Hematopoietic multipotent progenitor cell (in vitro differentiated cells): ENCODE results near the gene CATSPER1. TPM values are rescaled to one million over a fixed set of nuclear protein-coding genes. Genes with fewer than 3 reads are reported as not detected.

Experiments used
- DNase-seq, 3 donors: peaks; one replicate each; pipeline ENCODE4 v3.0.0-alpha.2; 2011 to 2015; ENCODE audit warnings: low read depth in 2 of 3, low spot score in 2 of 3
- total RNA-seq: library from RNA; depleted of rRNA; stranded (reverse); fragments of >200 nt; gene quantifications from one replicate; pipeline ENCODE4 v1.2.3, GENCODE V29; 2012

CATSPER1 gene
- total RNA-seq, 1 donor: 0.27 TPM

DNA sequence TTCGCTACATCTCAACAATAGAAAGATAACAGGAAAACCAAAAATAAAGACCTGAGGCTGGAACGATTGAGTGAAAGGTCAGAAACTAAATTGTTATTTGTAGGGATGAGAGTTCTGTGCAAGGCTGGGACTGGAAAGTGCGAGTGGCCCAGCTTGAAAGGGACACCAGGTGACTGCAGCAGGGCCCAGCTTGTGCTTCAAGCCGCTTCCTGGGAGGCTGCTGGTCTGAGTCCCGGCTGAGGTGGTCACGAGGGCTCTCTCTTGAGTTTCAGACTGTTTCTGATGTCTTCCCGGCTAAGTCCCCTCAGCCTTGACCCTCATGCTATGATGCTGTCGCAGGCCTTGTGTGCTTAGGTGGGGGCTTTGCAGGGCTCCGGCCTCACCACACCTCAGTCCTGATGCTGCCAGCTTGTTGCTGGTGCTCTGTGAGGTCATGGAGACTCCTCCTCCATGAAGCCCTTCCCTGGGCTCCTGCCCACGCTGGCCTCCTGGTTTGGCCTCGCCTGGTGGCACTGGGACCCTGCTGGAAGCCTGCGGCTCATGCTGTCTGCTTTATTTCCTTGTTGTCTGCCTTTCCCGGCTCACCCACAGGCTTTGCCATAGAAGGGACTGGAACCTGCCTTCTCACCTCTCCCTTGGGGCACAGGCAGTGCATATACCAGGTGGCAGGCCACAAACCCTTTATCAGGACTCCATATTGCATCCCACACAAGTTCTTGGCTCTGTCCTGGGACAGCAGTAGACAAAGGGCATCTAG lies 20.0 kb downstream of the CATSPER1 start:
- no peak for DNase-seq

DNA sequence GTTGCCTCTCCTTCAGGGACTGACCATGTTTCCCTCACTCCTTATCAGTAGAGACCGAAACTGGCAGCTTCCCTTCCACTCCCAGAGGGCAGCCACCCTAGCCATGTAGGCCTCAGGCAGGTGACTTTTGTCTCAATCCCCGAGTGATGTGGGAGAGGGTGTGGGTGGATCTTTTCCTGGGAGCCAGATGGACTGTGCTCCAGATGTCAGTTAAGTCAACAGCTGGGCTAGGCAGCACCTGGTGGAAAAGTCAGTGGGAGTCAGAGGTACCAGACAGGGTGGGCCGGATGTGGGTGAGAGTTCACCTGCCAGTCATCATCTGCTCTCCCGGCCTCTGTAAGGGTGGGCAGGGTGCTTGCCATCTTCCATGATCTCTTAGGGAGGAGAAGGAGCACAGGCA lies 22.1 kb downstream of the CATSPER1 start:
- no peak for DNase-seq

DNA sequence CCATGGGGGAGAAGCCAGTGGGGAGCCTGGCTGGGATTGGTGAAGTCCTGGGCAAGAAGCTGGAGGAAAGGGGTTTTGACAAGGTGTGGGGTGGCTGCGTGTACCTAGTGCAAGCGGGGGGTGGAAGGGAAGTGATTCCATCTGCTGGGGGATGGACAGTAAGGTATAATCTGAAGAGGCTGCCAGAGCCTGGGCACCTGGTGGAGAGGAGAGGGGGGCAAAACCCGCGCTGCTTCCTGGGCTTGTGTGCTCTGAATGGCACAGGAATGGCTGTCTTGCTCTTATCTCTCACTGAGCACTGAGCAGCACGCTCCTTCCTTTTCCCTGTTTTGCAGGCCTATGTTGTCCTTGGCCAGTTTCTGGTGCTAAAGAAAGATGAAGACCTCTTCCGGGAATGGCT lies 23.0 kb downstream of the CATSPER1 start:
- no peak for DNase-seq

DNA sequence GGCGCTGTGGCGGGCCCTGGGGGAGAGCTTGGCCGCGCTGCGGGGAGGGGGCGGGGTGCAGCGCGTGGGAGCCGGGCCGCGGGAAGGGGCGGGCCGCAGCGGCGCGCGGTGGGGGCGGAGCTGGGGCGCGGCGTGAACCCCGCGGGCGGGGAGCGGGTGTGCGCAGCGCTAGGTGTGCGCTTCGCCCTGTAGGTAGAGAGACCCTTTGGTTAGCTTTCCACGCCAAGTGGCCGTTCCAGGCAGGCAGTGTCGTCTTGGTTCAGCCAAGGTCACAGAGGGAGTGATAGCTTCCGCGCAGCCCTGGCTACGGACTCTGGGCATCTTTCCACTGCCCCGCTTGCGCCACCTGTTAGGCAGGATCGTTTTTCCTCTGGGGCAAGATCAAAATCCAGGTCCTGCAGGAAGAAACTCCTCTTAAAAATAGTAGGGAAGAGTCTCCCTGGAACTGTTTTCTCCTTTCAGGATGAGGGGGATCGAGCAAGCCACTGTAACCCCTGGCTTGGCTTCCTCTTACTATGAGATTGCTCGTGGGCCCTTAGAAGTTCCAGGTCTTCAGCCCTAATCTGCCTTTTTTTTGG lies 23.5 kb downstream of the CATSPER1 start:
- DNase-seq: no peak

DNA sequence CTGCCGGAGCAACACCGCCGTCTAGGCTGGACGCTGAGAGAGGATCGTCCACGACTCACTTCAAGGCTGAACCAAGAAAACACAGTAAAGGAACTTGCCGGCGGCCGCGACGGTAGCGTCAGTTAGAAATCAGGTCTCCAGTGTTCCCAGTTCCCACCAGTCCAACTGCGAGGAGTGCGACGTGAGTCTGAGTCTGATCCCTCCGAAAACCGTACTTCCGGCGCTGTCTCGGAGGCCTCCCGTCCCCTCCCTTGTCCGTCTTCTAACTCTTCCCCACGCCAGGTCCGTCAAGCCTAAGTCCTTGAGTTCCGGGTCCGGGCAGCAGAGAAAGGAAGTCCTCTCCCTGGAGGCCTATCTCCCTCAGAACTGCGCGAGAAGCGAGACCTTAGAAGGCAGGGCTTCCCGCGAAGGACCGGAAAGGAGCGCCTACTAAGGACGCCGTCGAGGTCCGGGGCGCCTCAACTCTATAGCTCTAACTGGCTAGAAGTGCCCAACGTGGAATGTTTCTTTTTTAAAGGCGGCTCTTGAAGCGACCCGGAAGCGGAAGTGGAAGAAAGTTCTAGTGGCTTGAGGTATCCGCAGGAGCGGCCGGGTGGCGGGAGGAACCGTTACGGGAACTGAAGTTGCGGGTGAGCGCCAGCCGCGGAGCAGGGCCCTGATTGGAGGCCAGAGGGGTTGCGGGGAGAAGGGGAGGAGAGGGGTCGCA lies 24.2 kb downstream of the CATSPER1 start, which contains the start of the genes BANF1 and EIF1AD:
Gene BANF1, plus strand, starts transcription at position 562 of the 706 bp plus-strand sequence. CDS start 748 bp downstream, outside the sequence.
Gene EIF1AD, minus strand, starts transcription at position 216 of the 706 bp plus-strand sequence. CDS start 1,768 bp downstream, outside the sequence.
- peak; percentile 87 to 98 (median 98) for DNase-seq

DNA sequence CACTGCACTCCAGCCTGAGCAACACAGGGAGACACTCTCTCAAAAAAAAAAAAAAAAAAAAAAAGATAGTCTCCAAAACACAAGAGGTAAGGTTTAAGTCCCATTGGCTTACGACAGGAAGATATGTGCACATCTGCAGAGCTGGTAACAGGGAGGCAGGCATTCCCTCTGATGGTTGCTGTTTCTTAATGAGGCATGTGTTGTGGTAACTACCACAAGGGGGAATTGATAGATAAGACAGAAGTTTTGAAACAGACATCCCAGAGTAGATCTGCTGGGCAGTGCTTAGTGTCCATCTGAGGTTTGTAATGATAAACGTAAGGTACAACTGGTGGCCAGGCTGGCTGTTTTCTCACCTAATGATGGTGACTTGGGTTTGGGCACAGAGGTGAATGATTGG lies 29.0 kb downstream of the CATSPER1 start:
- DNase-seq: no peak

DNA sequence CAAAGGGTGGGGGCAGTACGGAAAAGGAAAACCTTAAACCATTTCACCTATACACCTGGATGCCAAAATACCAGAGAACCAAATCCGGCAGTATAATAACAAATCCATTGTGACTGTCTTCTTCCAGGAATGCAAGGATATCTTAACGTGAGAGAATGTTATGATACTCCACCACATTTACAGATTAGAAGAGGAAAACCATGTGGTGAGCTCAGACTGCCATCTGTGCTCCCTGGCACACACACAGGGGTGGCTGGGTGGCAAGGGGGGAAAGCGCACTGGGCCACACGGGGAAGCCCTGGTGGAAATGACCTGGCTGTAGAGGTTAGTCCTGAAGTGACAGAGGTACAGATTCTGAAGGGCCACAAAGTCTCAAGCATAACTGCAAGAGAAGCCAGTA lies 34.2 kb downstream of the CATSPER1 start:
- no peak for DNase-seq

DNA sequence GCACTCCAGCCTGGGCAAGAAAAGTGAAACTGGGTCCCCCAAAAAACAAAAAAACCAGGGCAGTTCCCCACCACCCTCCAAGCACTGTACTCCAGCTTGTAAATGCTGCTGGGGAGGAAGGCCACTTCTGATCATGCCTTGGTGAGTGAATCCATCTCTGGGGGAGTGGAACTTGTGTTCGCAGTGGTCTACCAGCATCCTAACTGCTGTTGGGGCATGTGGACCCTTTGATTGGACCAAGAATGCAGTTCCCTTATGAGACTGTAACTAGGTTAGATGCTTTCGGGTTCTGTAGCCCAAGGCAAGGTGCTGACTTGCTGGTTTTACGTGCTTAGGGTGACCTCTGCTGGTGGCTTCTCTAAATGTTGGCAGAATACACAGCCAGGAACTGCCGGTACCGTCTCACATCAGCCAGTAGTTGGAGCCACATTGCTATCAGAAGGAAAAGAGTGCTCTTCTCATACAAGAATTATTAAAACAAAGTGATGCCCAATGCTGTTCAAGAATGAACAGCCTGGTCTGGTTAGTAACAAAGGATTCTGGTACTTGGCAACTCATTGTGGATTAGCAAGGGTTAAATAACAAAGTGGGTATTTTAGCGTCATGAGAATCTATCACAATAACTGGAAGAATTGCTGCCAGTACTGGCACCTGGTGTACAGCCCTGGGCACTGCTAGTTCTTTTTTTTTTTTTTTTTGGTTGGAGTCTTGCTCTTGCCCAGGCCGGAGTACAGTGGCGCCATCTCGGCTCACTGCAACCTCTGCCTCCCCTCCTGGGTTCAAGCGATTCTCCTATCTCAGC lies 37.3 kb downstream of the CATSPER1 start:
- peak; percentile 86 to 98 (median 95) for DNase-seq

DNA sequence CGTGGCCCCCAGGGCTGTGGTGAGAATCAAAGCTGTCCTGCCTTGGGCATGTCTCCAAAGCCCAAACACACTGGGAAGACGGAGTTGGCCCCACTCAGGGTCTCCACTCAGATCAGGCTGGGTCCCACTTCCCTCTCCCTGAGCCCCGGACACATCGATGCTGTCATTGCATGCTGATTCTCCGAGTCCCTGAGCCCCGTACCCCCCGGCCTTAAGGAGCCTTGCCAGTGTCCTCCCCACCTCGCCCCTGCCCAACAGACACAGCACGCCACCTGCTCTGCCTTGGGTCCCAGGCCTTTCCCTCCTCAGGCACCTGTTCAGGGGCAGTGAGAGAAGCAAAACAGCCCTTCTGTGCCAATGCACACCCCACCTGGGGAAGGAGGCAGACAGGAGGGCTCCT lies 38.9 kb downstream of the CATSPER1 start:
- no peak for DNase-seq

DNA sequence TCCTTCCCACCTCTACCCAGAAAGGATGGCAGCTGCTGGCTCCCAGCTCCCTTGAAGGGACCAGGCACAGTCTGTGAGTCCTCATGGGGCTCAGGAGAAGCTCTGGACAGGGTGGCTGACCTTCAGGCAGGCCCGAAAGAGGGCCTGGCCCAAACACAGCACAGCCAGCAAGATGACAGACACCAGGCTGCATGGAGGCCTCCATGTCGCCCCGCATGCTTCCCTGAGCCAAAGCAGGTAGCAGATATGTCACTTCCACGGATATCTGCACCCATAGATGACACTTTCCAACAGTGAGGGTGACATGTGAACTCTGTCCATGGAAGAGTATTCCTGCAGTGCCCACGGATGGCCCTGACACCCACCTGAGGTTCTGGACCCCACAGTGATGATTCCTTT lies 42.7 kb downstream of the CATSPER1 start:
- no peak for DNase-seq

DNA sequence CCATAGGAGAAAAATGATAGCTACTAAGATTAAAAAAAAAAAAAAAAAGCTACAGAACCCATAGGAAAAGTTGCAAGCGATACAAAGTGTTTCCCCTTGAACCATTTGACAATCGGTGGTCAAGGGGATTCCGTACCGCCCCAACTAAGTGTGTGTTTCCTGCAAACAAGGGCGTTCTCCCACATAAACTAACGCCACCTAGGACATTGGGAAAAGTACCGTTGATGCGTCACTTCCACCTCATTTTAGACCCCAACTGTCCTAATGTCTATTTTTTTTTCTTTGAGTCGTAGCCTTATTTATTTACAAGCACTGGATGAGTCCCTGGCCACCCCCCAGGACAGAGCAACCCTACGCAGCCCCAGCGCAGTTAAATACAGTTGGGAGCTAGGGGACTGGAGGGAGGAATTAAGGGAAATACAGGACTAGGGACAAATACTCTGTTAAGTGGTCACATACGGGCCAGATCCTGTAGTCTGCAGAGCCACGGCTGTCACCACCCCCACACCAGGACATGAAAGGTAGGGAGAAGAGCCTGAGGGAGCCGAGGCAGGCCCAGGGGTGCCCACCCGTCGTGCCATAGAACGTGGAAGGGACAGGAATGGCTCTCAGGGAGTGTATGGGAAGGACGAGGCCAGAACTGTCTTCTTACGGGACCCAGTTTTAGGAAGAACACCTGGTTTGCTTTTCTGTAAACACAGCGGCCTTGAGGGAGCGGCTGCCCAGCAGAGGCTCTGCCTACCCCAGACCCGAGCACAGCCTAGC lies 43.3 kb downstream of the CATSPER1 start:
- DNase-seq: no peak

DNA sequence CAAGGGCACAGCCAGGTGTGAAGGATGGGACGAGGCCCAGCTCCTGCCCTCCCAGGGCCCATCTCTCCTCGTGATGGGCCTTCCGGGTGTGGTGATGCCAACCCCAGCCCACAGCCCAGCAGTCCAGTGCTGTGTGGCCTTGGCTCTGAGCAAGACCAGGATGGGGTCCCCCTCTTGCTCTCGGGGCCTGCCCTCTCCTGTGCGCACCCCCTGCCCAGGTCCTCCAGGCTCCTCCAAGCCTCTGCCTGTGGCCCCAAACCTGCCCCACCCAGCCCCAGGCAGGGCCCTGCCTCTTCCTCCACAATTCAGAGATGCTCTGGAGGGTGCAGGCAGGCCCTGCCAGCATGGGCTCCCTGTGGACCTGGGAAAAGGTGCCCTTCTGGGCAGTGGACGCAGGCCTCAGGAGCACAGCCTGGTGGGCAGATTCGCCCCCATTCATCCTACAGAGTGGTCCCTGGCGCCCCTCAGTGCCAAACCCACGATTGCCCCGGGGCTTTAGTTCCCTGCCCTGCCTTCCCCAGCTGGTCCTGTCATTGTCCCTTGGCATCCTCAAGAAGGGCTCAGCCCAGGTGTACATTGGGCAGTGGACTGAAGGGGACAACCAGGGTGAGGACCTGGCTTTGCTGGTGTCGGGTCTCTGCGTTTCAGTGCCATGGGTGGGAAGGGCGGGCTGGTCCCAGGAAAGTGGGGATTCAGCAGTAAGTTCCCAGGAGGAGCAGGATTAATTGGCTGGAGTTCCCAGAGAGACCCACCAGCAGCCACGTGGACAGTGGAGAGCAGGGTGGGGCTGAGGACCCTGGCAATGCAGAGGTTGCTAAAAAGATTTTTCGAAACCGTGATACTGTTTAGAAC lies 44.1 kb downstream of the CATSPER1 start:
- no peak for DNase-seq

DNA sequence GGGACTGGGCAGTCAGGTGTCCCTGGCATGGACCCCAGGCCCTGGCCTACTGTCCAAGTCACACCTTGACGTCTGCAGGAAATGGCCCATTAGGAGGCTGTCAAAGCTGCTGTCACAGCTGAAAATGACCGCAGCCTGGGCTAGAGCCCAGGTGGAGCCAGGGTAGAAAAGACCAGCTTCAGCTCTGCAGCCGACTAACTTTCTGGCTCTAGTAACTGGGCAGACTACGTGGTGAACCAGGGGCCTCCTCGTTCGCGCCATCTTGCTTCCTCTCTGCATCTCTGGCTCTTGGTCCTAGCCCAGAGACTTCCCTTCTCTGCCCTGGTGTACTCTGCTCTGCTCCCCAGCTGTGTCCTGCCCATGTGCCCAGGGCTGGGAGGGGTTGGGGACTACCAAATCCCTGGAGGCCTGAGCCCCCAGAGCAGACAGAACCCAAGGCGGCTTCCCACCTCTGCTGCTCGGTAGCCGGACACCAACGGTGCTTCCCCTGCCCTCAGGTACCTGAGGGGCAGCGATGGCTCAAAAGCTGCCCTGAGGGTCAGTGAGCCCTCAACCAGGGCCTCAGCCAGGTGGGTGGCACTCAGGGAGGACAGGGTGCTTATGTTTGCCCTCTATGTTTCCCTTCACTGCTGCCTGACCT lies 45.1 kb downstream of the CATSPER1 start:
- DNase-seq: no peak

DNA sequence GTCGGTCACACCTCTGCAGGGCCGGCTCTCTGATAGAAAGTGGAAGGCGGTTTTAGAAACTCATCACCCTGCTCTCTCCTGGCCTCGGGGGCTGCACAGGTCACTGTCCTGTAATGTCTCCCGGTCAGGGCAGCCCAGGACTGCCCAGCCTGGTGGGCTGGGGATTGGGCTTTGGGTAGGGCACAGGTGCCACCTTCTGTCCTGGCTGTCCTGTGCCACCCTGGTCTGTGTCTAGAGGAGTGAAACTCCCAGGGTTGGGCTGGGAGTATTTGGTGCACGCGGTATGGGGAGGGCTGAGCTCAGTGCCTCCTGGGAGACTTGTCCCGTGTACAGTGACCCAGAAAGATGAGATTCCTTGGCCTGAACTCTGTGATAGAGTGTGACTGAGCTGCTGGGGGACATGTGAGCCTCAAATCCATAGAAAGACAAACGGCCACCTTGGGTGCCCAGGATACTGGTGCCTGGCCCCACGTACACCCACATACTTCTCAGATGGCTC lies 47.0 kb downstream of the CATSPER1 start:
- no peak for DNase-seq

DNA sequence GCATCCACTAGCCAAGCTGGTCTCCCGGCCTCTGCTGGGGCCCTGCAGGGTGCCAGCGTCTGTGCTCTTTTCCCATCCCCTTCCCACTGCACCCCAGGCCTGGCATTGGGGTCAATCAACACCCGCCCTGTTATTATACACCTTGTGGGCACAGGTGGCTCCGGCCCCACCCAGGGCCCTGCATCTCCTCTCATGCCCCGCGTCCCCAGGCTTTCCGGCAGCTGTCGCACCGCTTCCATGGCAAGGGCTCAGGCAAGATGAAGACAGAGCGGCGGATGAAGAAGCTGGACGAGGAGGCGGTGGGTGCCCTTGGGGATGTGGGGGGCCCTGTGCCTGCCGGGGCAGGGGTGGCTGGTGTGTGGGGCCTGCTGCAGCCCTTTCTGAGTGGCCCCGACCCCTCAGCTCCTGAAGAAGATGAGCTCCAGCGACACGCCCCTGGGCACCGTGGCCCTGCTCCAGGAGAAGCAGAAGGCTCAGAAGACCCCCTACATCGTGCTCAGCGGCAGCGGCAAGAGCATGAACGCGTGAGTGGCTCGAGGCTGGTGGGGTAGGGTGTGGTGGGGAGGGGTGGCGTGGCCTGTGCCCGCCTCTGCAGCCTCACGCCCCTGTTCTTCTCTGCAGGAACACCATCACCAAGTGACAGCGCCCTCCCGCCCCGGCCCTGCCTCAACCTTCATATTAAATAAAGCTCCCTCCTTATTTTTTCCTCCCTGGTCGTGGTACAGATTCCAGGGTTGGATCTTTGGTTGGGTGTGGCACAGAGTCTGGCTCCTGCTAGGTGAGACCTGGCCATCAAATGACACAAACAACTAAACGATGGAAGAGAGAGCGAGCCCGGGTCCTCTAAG lies 47.7 kb downstream of the CATSPER1 start:
- no peak for DNase-seq

DNA sequence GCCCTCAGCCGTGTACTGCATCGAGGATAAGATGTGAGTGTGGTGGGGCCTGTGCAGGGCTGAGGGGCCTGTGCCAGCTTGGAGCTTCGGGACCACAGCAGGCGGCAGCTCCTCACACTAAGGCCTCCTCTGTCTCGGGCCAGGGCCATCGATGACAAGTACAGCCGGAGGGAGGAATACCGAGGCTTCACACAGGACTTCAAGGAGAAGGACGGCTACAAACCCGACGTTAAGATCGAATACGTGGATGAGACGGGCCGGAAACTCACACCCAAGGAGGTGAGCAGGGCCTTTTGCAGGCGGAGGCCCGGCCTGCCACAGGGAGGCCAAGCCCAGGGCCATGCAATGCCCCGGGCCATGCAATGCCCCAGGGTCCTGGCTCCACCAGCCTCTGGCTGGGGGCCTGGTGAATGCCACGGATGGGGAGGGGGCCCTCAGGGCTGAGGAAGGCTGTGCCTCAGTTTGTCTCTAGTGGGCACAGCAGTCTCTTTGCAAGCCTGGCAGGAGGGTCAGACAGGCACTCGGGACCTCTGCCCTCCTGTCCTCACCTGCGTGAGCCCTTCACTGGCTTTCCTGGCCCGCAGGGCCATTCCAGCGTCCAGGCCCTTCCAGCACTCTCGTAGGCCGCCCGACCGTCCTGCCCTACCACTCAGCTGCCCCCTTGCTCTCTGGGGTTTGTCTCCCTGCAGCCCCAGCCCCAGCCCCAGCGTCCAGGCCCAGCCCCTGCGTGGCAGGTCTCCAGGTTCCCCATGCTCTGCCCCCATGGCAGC lies 48.5 kb downstream of the CATSPER1 start:
- no peak for DNase-seq
